ENCODE measurements around the gene IGSF3. TPM values are rescaled to one million over a fixed set of nuclear protein-coding genes. Genes with fewer than 3 reads are reported as not detected.
"Not testable (repeated sequence)": the region's sequence is repeated elsewhere in the genome, so short reads cannot be mapped to it uniquely, and the experiment has no call there.

IGSF3 gene
- polyA plus RNA-seq, 1 experiment, result 0.06 TPM

DNA sequence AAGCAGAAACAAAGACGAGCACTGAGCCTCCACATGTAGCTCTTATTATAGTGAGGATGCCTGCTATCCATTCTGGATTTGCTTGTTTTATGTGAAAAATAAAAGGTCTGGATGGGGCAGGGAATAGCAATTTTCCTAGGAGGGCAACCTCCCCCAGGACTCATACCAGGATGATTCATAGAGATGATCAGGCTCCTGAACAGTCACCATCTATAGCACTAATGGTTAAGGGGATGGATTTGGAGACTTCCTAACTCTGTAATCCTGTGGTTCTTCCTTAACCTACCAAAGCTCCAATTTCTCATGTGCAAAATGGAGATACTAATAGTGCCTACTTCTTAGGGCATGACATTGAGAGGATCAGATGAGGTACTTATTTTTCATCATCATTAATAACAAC, 62.2 kb downstream of the IGSF3 start:
- Histone ChIP-seq H3K9me3 (ENCODE audit: control insufficient read depth, insufficient read depth, low read length) (no peaks in the 10 kb centered on the region), H3K27me3 (ENCODE audit: control insufficient read depth, insufficient read depth, low read length) (no peaks in the 10 kb centered on the region), H3K4me3 (ENCODE audit: low read depth, low read length) (no peak overlapping the region), H3K27ac (ENCODE audit: low read depth, low read length) (no peak overlapping the region)
- no peak for DNase-seq (ENCODE audit: low read depth, low spot score)
- CTCF ChIA-PET, result no interaction called here
- TF ChIP-seq CTCF (IDR thresholded peaks at IDR 0.05; ENCODE audit: low read depth, low read length), result no peak
- POLR2A ChIA-PET, result no interaction called here

DNA sequence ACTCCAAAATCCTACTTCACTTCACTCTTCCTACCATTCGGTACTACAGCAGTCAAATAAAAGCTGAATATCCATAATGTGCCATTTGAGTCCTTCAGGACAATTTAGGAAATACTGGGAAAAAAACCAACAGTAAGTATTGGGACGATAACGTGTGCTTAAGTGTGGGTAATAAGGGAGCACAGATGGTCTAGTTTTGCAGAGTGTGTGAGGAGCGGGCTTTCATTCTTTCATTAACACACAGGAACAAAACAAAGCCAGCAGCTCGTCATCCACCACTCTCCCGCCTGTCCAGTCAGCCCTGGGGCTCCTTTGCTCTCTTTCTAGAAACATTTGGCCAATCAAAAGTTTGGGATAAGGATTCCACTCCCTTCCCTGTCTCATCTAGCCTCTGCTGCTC, 63.1 kb downstream of the IGSF3 start:
- H3K27ac ChIP-seq (ENCODE audit: low read depth, low read length); CTCF ChIA-PET; H3K27me3 ChIP-seq (ENCODE audit: control insufficient read depth, insufficient read depth, low read length); H3K4me3 ChIP-seq (ENCODE audit: low read depth, low read length); DNase-seq (ENCODE audit: low read depth, low spot score); H3K9me3 ChIP-seq (ENCODE audit: control insufficient read depth, insufficient read depth, low read length); POLR2A ChIA-PET: not testable (repeated sequence)

GRCh38 chr1:116603646-116604045, 63.9 kb downstream of the IGSF3 start:
- H3K4me3 ChIP-seq (ENCODE audit: low read depth, low read length); H3K9me3 ChIP-seq (ENCODE audit: control insufficient read depth, insufficient read depth, low read length); CTCF ChIA-PET; POLR2A ChIA-PET; H3K27ac ChIP-seq (ENCODE audit: low read depth, low read length); H3K27me3 ChIP-seq (ENCODE audit: control insufficient read depth, insufficient read depth, low read length); DNase-seq (ENCODE audit: low read depth, low spot score): not testable (repeated sequence)

GRCh38 chr1:116599369-116599768, 68.2 kb downstream of the IGSF3 start:
- H3K9me3 ChIP-seq (ENCODE audit: control insufficient read depth, insufficient read depth, low read length); POLR2A ChIA-PET; H3K27ac ChIP-seq (ENCODE audit: low read depth, low read length); CTCF ChIA-PET; H3K27me3 ChIP-seq (ENCODE audit: control insufficient read depth, insufficient read depth, low read length); DNase-seq (ENCODE audit: low read depth, low spot score); H3K4me3 ChIP-seq (ENCODE audit: low read depth, low read length): not testable (repeated sequence)

DNA sequence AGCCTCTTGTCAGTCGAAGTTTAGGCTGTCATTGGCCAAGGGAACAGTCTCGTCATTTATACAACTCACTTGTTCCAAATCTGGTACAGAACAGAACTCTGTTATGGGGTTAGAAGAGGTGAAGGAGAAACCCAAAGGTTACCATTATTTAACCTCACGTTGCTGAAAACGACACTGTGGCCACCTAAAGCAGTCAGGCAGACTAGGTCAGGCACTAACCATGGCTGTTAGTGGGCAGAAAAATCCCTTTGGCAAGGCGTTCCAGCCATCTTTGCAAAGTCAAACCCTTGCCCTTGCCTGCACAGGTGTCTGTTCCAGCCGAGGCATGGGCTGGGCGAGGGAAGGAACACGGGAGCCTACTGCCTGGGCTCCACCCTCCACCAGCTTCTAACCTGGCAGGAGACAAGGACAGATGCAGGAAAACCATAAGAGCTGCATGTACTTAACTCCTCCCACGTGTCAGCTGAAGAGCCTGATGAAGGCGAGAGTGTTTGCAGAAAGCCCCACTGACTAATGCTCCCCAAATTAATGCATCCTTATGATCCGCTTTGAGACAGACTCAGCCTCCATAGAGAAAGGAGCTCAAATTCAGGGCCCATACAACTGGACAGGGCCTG, 69.0 kb downstream of the IGSF3 start:
- H3K4me3 ChIP-seq (ENCODE audit: low read depth, low read length); H3K27ac ChIP-seq (ENCODE audit: low read depth, low read length); DNase-seq (ENCODE audit: low read depth, low spot score); POLR2A ChIA-PET; H3K9me3 ChIP-seq (ENCODE audit: control insufficient read depth, insufficient read depth, low read length); H3K27me3 ChIP-seq (ENCODE audit: control insufficient read depth, insufficient read depth, low read length): not testable (repeated sequence)
- CTCF ChIA-PET, result interaction anchor here (4.5 kb wide), 1 partner anchor 23 kb away, joined by 72 read pairs; no protein-coding TSS in a partner anchor

DNA sequence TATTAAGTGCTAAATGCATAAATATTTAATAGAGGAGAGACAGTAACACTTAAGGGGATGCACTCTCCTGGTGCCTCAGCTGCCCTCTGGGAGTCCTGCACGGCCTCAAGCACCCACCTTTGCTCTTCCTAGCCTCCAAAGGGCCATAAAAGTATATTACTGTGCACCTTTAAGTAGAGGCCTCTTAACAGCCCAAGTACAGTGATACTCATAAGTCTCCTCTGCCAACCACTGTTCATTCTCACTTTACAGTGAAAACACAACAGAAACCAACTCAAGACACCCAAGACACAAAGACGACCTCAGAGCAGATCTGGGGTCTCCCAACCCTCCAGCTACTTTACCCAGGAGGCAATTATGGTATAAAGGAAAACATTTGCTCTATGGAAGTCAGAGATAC, 70.1 kb downstream of the IGSF3 start:
- POLR2A ChIA-PET, result not testable (repeated sequence)
- CTCF ChIA-PET, result interaction anchor here (2.3 to 4.5 kb wide), 2 partner anchors 22 to 458 kb away, joined by 19 to 72 read pairs; no protein-coding TSS in a partner anchor

GRCh38 chr1:116596742-116597307, 70.7 kb downstream of the IGSF3 start:
- CTCF ChIA-PET, result interaction anchor here (1.4 to 4.5 kb wide), 3 partner anchors 15 to 458 kb away, joined by 5 to 72 read pairs (median 19); no protein-coding TSS in a partner anchor
- DNase-seq (ENCODE audit: low read depth, low spot score); H3K27me3 ChIP-seq (ENCODE audit: control insufficient read depth, insufficient read depth, low read length); H3K4me3 ChIP-seq (ENCODE audit: low read depth, low read length); H3K9me3 ChIP-seq (ENCODE audit: control insufficient read depth, insufficient read depth, low read length); H3K27ac ChIP-seq (ENCODE audit: low read depth, low read length); POLR2A ChIA-PET: not testable (repeated sequence)

More for the DNA sequence above, 70.1 kb downstream of the IGSF3 start:
- H3K4me3 ChIP-seq (ENCODE audit: low read depth, low read length); H3K27me3 ChIP-seq (ENCODE audit: control insufficient read depth, insufficient read depth, low read length); H3K27ac ChIP-seq (ENCODE audit: low read depth, low read length); H3K9me3 ChIP-seq (ENCODE audit: control insufficient read depth, insufficient read depth, low read length); DNase-seq (ENCODE audit: low read depth, low spot score): not testable (repeated sequence)

Data from AG04450 (cell line).